ENCODE results near the gene TSN. TPM values are rescaled to one million over a fixed set of nuclear protein-coding genes. Genes with fewer than 3 reads are reported as not detected.

The TSN gene
- 94.2 and 94.8 TPM in 2 replicates for total RNA-seq (2014; rRNA removed; shearing (Covaris generic))
- polyA plus RNA-seq (2016; fragmentation: Nextera tagmentation; extraction: Ambion mirVana) = 49.6 and 62.5 TPM in 2 replicates
- long read RNA-seq, transcript TSN-201 (6 exons, 3,420 nt) = major isoform, 90 of 101 reads
- long read RNA-seq, partial matches to known transcripts = 4 of 101 reads
- long read RNA-seq, other reads (novel, unspliced or antisense) = 3 of 101 reads

- H2AFZ ChIP-seq = peak within 1 kb of the TSS; percentile 70; the same call in 1 of the 2 replicates
- H3K9me3 Mint-ChIP-seq = no peaks in the 10 kb centered on the region
- TF ChIP-seq ZNF331 (CRISPR knock-in tag; IDR thresholded peaks at IDR 0.05; ENCODE audit: low read depth) = no peak
- peak; percentile 92 for TF ChIP-seq ETS1 (IDR thresholded peaks at IDR 0.05)
- TF ChIP-seq NANOG (IDR thresholded peaks at IDR 0.05; ENCODE audit: borderline replicate concordance) = no peak
- peak; percentile 88 for TF ChIP-seq CREB1 (CRISPR knock-in tag; IDR thresholded peaks at IDR 0.05; ENCODE audit: low read depth)
- peak; percentile 81 for TF ChIP-seq POLR2AphosphoS5 (IDR thresholded peaks at IDR 0.05; ENCODE audit: low read depth)
These were observed at the start of gene TSN for GRCh38 chr2:121755237-121756111. TSS of gene TSN (plus strand) at chr2:121755651. CDS start at chr2:121755780, 129 bp downstream.

GRCh38 chr2:121705958-121706357 lies 49.5 kb upstream of the TSN start:
- no peaks in the 10 kb centered on the region for H3K9me3 Mint-ChIP-seq
- Histone ChIP-seq H3K4me1 (ENCODE audit: insufficient read depth) (no peaks in the 10 kb centered on the region), H3K79me2 (replicated peaks; ENCODE audit: insufficient read depth) (no peaks in the 10 kb centered on the region), H3K4me2 (no peak overlapping the region), H3K36me3 (ENCODE audit: insufficient read depth) (no peaks in the 10 kb centered on the region; the same call in 1 of the 2 replicates), H2AFZ (no peak overlapping the region), H3K27me3 (ENCODE audit: insufficient read depth) (no peaks in the 10 kb centered on the region), H3K27ac (ENCODE audit: low read depth) (no peak overlapping the region), H3K4me3 (no peak overlapping the region), H3K9me2 (ENCODE audit: insufficient read depth) (no peaks in the 10 kb centered on the region), H4K20me1 (replicated peaks; ENCODE audit: insufficient read depth) (no peaks in the 10 kb centered on the region), H3F3A (replicated peaks; ENCODE audit: low read depth) (no peaks in the 10 kb centered on the region)
- H3K4me1 Mint-ChIP-seq = peaks cover 24% of the 10 kb centered on the region
- no peak for ATAC-seq
- TF ChIP-seq JUNB (IDR thresholded peaks at IDR 0.05; ENCODE audit: unreplicated experiment) (no peak), REST (IDR thresholded peaks at IDR 0.05; ENCODE audit: unreplicated experiment) (no peak), EZH2 (IDR thresholded peaks at IDR 0.05; ENCODE audit: low read depth, unreplicated experiment) (no peak), NANOG (IDR thresholded peaks at IDR 0.05; ENCODE audit: borderline replicate concordance) (no peak), EZH2phosphoT487 (IDR thresholded peaks at IDR 0.05; ENCODE audit: unreplicated experiment) (no peak), CREB1 (CRISPR knock-in tag; IDR thresholded peaks at IDR 0.05; ENCODE audit: low read depth) (no peak), CTCF (conservative IDR thresholded peaks at IDR 0.05; ENCODE audit: low read depth in 2 of 2) (no peak), ZNF114 (CRISPR knock-in tag; IDR thresholded peaks at IDR 0.05) (no peak)
- no peak overlapping the region for H3K27ac Mint-ChIP-seq
- H3K36me3 Mint-ChIP-seq (ENCODE audit: low read depth) = no peaks in the 10 kb centered on the region
- H3K27me3 Mint-ChIP-seq (ENCODE audit: insufficient read depth, low read depth, poor library complexity) = peaks cover under 1% of the 10 kb centered on the region
- no peak for DNase-seq (ENCODE audit: low spot score)
- H3K4me3 Mint-ChIP-seq = no peak overlapping the region

More at GRCh38 chr2:121755237-121756111, at the start of gene TSN:
- Histone ChIP-seq H3K79me2 (replicated peaks; ENCODE audit: insufficient read depth) (peaks cover 55% of the 10 kb centered on the region), H3K27me3 (ENCODE audit: insufficient read depth) (no peaks in the 10 kb centered on the region), H3K27ac (ENCODE audit: low read depth) (peak within 1 kb of the TSS; percentile 92), H3K9me2 (ENCODE audit: insufficient read depth) (no peaks in the 10 kb centered on the region), H3F3A (replicated peaks; ENCODE audit: low read depth) (0 out of 2 replicates have a peak, but pooled peaks cover 2% of the 10 kb centered on the region), H3K4me3 (peak within 1 kb of the TSS; percentile 99), H3K4me2 (peak within 1 kb of the TSS; percentile 100), H4K20me1 (replicated peaks; ENCODE audit: insufficient read depth) (no peaks in the 10 kb centered on the region), H3K36me3 (ENCODE audit: insufficient read depth) (peaks cover 21% of the 10 kb centered on the region; the same call in 1 of the 2 replicates), H3K4me1 (ENCODE audit: insufficient read depth) (peaks cover 14% of the 10 kb centered on the region)
- Mint-ChIP-seq H3K27ac (peak within 1 kb of the TSS; percentile 92), H3K27me3 (ENCODE audit: insufficient read depth, low read depth, poor library complexity) (peaks cover 6% of the 10 kb centered on the region), H3K4me3 (peak within 1 kb of the TSS; percentile 89), H3K4me1 (peaks cover 9% of the 10 kb centered on the region), H3K36me3 (ENCODE audit: low read depth) (peaks cover 40% of the 10 kb centered on the region)
- ATAC-seq = peak; percentile 100
- peak; percentile 99 for DNase-seq (ENCODE audit: low spot score)

All from GM23338 (cell line).